Ureter (tissue), 1 donor: Measurements from ENCODE around the gene DNAH1. TPM values are rescaled to one million over a fixed set of nuclear protein-coding genes. Genes with fewer than 3 reads are reported as not detected.

Source experiments
- DNase-seq: peaks from one replicate; pipeline ENCODE4 v3.0.0-alpha.2; 2020; ENCODE audit warnings: low spot score
- total RNA-seq: library from RNA; stranded (reverse); gene quantifications from one replicate; pipeline ENCODE4 v1.2.4, GENCODE V29; 2023
- donor health status: DM: yes; HTN: yes; CAD: no.

DNAH1 gene
- total RNA-seq, 1 donor from 2014 or later, result 16.6 TPM

DNA sequence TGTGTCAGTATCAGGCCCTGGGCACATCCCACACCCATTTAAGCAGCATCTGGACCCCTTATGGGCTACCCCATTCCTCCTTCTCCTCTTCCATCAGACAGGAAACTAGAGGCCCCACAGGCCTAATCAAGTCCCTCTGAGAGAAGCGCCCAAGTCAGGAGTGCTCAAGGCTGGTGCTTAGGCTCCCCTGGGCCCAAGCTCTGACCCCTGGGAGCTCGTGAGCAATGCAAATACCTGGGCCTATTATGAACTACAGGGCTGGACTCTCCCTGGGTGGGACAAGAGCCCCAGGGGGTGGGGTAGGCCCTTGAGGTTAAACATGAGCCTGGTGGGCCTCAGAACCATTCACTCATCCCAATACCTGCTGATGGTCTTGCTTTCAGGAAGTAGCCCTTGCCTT, 71.4 kb downstream of the DNAH1 start:
- no peak for DNase-seq

DNA sequence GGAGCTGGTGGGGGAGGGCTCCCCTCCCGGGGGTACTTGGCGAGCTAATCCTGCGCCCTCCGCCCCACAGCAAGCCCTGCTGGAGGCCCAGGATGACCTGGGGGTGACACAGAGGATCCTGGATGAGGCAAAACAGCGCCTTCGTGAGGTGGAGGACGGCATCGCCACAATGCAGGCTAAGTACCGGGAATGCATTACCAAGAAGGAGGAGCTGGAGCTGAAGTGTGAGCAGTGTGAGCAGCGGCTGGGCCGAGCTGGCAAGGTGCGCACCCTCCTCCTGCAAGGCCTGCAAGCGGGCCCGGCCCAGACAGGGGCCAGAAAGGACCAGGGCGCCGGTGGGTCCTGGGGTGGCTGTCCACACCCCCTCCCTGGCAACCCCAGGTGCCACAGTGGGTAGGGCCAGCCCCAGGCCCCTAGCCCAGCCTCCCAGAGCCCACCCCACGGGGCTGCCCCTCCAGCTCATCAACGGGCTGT, 72.3 kb downstream of the DNAH1 start:
- DNase-seq, result no peak

DNA sequence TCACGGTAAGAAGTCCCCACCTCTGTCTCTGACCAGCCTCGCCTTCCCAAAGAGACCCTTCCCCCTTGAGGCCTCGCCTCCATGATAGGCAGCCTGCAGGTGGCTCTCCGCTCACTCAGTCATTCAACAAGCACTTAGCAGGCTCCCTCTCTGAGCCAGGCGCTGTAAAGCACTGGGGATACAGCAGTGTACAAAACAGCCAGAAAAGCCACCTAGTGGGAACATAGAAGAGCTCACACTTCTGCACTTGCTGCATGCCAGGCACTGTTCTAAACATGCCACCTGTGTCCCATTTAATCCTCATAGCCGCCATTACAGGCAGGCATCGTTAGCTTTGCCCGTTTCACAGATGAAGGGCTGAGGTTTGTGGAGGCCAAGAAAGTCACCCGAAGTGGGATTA, 72.8 kb downstream of the DNAH1 start:
- DNase-seq, result no peak

DNA sequence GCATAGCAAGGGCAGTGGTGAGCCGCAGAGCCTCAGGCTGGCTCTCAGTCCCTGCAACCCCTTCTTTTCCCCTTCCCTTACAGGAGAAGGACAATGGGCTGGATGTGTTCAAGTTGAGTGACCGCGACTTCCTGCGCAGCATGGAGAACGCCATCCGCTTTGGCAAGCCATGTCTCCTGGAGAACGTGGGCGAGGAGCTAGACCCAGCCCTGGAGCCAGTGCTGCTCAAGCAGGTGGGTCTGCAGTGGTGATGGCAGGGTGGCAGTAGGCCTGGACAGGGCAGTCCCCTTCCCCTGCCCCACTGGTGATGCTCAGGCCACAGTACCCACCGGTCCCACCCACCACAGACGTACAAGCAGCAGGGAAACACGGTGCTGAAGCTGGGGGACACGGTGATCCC, 75.0 kb downstream of the DNAH1 start:
- no peak for DNase-seq

- DNase-seq, result no peak
These were observed 76.3 kb downstream of the DNAH1 start for GRCh38 chr3:52392216-52392930.

DNA sequence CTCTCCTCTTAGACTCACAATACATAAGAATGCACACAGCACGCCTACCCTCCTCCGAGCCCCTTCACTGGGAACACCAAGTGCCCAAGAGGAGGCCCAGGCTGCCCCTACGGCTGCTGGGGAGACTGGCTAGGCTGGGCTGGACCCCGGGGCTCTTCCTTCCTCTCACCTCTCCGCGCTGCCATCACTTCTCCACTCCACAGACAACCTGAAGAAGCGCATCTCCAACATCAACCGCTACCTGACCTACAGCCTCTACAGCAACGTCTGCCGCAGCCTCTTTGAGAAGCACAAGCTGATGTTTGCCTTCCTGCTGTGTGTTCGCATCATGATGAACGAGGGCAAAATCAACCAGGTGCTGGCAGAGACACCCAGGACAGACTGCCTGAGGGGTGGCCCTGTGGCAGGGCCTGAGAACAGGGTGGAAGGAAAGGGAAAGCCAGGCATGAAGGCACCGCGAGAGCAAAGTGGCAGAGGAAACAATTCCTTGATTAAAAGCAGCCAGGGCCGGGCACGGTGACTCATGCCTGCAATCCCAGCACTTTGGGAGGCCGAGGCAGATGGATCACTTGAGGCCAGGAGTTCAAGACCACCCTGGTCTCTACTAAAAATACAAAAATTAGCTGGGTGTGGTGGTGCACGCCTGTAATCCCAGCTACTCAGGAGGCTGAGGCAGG, 77.2 kb downstream of the DNAH1 start:
- no peak for DNase-seq

DNA sequence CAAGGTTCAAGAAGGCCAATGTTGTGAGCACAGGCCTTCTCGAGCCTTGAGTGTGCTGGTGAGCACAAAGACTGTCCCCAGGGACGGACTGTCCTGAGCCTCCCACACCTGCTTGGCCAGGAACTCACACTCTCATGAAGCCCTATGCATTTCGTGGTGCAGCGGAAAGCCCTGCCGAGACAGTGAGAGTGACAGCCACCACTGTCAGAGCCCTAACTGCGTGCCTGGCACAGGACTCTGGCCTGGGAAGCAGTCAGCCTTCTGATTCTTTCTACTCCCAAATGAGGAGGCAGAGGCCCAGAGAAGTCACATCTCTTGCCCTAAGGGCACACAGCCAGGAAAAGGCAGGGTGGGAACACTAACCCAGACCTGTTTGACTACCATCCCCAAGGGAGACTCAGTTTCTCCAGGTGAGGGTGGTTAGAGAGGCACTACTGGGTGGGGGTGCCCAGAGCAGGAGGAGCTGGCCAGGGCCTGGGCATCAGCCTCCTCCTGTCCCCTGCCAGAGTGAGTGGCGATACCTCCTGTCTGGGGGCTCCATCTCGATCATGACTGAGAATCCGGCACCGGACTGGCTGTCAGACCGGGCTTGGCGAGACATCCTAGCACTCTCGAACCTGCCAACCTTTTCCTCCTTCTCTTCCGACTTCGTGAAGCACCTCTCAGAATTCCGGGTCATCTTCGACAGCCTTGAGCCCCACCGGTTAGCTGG, 78.0 kb downstream of the DNAH1 start:
- no peak for DNase-seq

DNA sequence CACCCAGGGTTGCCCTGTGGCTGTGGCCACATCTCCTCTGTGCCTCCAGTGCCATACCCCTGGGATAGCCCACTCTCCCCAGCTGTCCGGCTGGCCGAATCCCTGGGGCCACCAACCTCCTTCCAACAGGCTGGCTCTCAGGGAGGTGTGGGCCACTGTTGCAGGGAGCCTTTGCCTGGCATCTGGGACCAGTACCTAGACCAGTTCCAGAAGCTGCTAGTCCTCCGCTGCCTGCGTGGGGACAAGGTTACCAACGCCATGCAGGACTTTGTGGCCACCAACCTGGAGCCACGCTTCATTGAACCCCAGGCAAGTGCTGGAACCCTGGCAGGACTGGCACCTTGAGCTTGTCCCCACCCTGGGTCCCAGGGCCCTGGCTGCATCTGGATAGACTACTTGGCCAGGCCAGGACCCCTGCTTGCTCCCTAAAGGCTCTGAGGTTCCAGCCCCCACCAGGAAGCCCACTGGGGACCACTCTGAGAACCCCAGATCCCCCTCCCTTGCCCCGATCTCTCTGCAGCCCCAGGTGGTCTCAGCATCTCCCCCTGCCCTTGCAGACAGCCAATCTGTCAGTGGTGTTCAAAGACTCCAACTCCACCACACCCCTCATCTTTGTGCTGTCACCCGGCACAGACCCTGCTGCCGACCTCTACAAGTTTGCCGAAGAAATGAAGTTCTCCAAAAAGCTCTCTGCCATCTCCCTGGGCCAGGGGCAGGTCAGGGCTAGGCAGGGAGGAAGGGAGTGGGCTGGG, 78.8 kb downstream of the DNAH1 start:
- DNase-seq, result no peak

GRCh38 chr3:52395503-52395865, 79.4 kb downstream of the DNAH1 start:
- DNase-seq, result no peak

DNA sequence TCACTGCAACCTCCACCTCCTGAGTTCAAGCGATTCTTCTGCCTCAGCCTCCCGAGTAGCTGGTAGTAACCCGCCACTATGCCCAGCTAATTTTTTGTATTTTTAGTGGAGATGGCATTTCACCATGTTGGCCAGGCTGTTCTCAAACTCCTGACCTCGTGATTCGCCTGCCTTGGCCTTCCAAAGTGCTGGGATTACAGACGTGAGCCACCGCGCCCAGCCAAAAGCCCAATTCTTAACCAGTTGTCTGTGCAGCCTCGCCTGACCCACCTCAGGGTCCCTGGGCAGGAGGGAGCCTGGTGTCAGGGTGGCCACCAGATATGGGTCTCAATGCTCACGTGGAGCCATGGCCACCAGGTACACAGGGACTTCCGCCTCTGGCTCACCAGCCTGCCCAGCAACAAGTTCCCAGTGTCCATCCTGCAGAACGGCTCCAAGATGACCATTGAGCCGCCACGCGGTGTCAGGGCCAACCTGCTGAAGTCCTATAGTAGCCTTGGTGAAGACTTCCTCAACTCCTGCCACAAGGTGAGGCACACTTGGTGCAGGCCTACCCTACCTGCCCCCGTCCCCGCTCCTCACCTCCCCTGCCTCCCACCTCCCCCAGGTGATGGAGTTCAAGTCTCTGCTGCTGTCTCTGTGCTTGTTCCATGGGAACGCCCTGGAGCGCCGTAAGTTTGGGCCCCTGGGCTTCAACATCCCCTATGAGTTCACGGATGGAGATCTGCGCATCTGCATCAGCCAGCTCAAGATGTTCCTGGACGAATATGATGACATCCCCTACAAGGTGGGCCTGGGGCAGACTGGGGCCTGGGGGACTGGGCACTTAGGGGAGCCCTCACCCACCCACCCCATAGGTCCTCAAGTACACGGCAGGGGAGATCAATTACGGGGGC, 80.1 kb downstream of the DNAH1 start:
- DNase-seq, result no peak

GRCh38 chr3:52396907-52397591, 80.9 kb downstream of the DNAH1 start:
- DNase-seq, result no peak

DNA sequence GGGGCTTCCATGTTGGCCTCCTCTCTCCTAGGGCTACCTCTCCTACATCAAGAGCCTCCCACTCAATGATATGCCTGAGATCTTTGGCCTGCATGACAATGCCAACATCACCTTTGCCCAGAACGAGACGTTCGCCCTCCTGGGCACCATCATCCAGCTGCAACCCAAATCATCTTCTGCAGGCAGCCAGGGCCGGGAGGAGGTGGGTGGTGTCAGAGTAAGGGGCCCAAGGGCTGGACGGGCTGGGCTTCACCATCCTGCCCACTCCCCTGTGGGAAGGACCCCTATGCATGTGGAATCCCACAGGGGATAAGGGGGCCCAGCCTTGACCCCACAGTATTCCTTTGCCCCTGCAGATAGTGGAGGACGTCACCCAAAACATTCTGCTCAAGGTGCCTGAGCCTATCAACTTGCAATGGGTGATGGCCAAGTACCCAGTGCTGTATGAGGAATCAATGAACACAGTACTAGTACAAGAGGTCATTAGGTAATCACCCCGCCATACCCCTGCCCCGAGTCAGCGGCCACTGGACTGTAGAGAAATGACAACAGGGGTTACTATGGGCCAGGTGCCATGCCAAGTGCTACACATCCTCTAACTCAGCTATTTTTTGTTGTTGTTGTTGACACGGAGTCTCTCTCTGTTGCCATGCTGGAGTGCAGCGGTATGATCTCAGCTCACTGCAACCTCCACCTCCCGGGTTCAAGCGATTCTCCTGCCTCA, 81.7 kb downstream of the DNAH1 start:
- no peak for DNase-seq

GRCh38 chr3:52398670-52399081, 82.6 kb downstream of the DNAH1 start:
- no peak for DNase-seq

DNA sequence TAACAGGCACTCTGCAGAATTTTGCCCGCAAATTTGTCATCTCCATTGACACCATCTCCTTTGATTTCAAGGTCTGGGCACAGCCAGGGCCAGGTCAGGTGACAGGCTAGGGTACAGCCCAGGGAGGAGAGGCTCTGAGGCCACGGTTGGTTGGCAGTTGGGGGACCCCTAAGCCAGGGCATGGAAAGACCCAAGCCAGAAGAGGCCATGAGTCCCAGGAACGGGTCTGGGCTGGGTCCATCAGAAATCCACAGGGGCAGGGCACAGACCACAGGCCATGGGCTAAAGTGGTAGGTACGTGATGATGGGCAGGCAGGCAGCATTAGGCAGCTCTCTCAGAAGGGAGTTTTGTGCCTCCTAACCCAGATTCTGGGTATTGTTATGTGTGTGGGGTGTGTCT, 83.0 kb downstream of the DNAH1 start:
- DNase-seq, result no peak

DNA sequence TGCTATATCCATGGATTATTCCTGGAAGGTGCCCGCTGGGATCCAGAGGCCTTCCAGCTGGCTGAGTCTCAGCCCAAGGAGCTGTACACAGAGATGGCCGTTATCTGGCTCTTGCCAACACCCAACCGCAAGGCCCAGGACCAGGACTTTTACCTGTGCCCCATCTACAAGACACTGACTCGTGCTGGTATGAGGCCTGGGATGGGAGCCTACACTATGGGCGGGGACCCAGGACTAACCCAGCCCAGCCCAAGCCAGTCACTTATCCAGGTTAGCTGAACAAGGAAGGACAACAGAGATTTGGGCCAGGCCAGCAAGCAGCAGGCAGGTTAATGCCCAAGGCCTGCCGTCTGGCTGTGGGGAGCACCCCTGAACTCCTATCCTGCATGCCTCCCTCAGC, 83.5 kb downstream of the DNAH1 start:
- DNase-seq, result no peak

DNA sequence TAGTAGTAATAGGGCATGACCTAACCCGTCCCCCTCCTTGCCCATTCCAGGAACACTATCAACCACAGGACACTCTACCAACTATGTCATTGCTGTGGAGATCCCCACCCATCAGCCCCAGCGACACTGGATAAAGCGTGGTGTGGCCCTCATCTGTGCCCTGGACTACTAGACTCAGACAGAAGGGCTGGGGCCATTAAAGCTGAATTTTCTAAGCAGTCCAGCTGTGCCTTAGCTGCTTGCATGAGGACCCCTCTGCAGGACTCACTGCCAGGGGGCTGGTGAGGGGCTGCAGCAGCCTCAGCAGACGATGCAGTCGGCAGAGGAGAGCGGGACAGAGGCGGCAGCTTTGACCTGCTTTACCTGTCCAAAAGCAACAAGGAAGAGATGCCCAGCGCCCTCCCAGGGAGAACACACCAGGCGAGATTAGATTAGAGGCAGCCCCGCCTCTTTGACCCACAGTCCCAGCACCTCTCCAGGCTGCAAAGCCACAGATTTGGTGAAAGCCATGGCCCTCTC, 84.2 kb downstream of the DNAH1 start:
- DNase-seq, result no peak

DNA sequence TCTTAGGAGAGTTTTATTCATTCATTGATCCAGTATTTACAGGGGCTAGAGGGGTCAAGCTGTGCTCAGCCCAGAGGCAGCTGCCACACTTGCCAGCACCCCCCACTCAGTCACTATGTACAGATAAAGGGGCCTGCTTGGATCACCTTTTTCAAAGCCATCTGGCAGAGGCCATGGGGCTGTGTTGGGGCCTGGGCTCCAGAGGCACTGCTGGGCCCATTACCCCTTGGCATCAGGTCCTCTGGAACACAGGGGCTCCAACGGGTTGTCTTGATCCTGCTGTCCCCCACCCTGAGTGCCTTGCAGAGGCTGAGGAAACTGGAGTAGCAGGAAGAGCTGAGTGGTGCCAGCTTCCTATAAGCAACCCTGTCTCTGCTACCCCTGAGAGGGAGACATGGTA, 84.9 kb downstream of the DNAH1 start:
- DNase-seq, result no peak

GRCh38 chr3:52401551-52401950, 85.4 kb downstream of the DNAH1 start:
- no peak for DNase-seq

- no peak for DNase-seq
These were observed 86.0 kb downstream of the DNAH1 start for GRCh38 chr3:52402101-52402521.
